SK-N-MC (cell line): ENCODE data around the gene PPIA.

Experiments used
- FOXP2 ChIP-seq: optimal IDR thresholded peaks from 2 replicates; pipeline ENCODE3; 2011; ENCODE audit warnings: mild to moderate bottlenecking, moderate library complexity; ENCODE audit not compliant: insufficient read depth; ENCODE audit errors: extremely low read length, control extremely low read depth
- POLR2AphosphoS5 ChIP-seq: IDR thresholded peaks from 2 replicates; pipeline ENCODE4 v1.6.1; 2012; ENCODE audit warnings: mild to moderate bottlenecking, low read depth, low read length, borderline replicate concordance

DNA sequence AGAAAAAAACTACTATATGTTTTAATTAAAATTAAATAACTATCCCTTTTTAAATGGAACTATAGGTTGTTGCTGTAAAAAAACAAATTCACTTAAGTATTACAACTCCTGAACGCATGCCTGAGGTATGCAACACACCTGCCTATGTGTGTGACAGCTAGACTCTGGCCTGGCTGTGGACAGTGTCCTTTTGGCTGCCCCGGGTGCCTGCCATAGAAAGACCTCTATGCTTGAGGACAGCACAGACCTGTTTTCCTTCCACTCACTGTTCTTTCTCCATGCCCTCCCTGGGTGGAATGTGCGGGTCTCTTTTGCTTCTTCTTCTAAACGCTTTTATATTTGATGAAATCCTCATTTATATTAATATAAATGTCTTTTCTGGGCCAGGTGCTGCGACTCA is 6.5 kb upstream of the PPIA start:
- TF ChIP-seq POLR2AphosphoS5, result no peak
- TF ChIP-seq FOXP2, result no peak
